Left cardiac atrium (tissue), 4 donors: ENCODE data around the gene SREBF1. TPM values are rescaled to one million over a fixed set of nuclear protein-coding genes. Genes with fewer than 3 reads are reported as not detected.

Experiments used
- ATAC-seq, 2 donors: fragments of 200-7000 bp; cut with Tn5 transposase; one replicate each; pipeline ENCODE4 v1.9.1; 2020; ENCODE audit warnings: mild to moderate bottlenecking in 2 of 2, moderate library complexity in 2 of 2
- DNase-seq: peaks from one replicate; pipeline ENCODE4 v3.0.0-alpha.2; 2020
- intact Hi-C, 2 donors: fragments of 100-400 bp; cut with DNase I; formaldehyde crosslinking; loops; one replicate each; pipeline versions ENCODE4 v1.14.1 to v1.15.1; 2022 to 2023
- total RNA-seq, 2 donors: library from RNA; stranded (reverse); fragmentation: NEBNext Ultra II Directional; extraction: Animal tissue kit (Norgen Biotek cat#: 25700); gene quantifications; one replicate each; pipeline ENCODE4 v1.2.1, GENCODE V29; 2021
- donor health status: DM: no; HTN: yes; CAD: no.
- donor health status: DM: no; HTN: yes; CAD: no; lungs with severe emphysema.
- donor health status: DM: yes; HTN: yes; CAD: no.
- donor health status: Dilated cardiomyopathy.

SREBF1 gene
- total RNA-seq, 2 donors from 2014 or later: 28.7 to 56.9 TPM

DNA sequence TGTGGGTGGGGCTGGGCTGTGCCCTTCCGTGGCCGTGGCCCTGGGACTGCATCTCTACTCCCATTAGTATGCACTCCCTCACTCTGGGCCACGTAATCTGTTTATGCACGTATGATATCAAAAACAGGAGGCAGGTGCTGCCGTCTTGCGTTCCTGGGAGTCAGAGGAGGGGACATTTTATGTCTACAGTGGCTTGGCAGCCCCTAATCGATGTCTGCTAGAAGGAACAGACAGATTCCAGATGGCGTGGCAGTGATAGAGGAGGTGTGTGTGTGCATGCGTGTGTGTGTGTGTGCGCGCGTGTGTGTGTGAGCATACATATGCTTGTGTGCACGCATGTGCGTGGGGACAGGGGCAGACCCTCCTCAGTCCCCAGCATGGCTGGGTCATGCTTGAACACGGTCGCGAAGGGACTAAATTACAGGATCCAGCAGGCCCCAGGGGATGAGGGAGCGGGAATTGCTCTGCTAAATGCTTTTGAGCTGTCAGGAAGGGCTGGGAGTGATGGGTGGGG is 44.7 kb downstream of the SREBF1 start:
- intact Hi-C loops: no loop called here
- DNase-seq: no peak
- peak in 1 of 2 donors; percentile 10 for ATAC-seq

DNA sequence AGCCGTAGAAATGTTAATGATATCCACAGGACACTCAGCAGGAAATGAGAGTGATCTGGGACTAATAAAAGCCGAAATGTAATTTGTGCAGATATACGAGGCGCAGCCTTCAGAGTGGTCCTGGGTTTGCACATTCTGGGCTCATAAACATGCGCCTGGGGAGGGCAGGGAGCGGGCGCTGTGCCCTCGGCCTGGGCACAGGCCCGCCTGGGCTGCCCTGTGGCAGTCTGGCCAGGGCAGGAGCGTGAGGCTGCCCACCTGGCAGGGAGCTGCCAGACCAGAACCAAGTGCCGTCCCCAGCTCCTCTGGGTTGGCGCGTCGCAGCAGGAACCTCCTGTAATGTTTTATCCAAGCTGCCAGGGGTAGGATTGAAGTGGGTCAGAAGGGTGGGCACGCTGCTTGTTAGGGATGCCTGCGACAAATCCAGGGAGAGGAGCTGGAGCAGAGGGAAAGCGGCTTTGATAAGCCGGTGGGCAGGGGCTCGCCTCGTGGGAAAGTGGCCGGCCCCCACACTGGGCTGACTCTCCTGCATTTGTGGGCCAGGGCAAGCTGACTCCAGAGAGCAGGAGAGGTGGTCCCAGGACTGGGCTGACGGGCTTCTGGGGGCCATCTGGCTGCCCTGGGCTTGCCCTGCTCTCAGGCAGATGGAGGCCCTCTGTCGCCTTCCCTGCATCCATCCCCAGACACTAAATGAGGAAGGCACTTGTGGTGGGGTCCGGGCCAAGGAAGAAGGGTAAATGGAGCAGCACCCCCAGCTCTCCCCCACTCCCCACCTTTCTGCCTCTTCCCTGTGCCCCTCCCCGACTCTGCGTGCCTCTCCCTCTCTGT is 45.9 kb downstream of the SREBF1 start:
- DNase-seq: no peak
- intact Hi-C loops: no loop called here

DNA sequence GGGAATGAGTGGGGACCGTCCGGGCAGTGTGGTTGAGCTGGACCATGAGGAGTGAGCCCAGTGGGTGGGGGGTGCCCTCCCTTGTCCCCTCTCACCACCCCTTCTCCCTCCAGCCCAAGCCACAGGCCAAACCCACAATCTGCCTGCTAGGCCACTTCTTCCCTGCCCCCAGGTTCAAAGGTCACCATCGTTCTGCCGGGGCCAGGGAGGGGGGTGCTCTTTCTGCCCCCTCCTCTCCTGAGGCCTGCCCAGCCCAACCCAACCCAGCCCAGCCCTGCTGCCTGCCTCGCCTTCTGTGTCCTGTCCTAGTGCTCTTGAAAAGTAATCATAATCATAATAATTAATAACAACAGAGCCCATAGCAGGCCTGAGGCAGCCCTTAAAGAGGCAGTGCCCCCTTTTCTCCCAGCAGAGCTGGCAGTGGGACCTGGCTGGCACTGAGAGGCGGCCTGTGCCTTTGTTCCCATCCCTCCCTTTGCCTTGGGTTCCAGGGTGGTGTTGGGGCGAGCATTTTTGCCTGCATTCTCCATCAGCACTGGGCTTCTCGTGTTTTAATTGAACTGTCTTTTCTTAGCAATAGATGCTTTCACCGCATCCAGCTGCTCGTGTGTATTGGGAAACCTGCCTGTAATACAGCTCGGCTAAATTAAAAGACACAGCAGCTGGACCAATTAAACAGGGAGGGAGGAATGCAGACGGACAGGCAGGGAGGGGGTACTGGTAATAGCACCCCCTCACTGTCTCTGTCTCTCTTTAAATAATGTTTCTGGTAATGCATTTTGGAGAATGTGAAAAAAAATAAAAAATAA is 46.8 kb downstream of the SREBF1 start:
- intact Hi-C loops: loop anchor here in 1 of 2 donors (10.0 kb wide), 1 partner anchor 105 kb away; the partner anchor contains the start of gene RAI1
- DNase-seq: no peak
- no peak for ATAC-seq

More for the DNA sequence above, 45.9 kb downstream of the SREBF1 start:
- ATAC-seq: no peak

DNA sequence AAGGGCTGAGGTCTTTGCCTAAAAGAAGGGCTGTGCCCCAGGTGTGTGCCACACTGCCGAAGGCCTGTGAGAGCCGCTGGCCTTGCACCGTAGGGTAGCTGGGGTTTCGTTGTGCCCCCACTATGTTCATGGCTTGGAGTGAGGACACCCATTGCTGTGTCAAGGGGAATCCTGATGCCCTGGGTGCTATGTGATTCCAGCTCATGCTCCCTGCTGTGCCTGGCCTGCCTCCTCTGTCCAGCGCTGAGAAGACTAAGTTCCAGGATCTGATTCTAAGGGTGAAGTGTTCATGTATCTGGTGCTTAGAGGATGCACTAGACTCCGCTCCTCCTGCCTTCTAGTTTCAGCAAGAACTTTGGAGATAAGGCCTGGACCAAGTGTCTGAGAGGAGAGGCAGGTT is 47.4 kb downstream of the SREBF1 start:
- DNase-seq (no peak), ATAC-seq (no peak)
- intact Hi-C loops: loop anchor here in 1 of 2 donors (10.0 kb wide), 1 partner anchor 105 kb away; the partner anchor contains the start of gene RAI1

DNA sequence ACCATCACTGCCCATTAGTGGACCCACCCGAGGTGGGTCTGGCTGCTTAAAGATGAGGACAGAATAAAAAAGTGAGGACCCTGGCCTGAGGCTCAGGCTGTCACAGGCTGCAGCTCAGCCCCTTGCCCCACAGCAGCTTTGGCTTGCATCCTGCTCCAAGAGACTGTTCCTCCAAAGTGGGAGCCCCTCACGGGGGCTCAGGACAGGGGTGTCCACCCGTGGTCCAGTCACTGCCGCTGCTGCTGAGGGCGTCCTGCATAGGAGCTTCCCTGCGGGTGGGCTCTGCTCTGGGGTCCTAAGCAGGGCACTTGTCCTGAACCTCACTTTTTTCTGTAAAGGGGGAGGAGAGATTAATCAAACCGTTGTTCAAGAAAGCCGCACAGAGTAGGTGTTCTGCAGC is 47.8 kb downstream of the SREBF1 start:
- ATAC-seq (no peak), DNase-seq (no peak)
- intact Hi-C loops: loop anchor here in 1 of 2 donors (10.0 kb wide), 1 partner anchor 104 kb away; the partner anchor contains the start of gene RAI1

DNA sequence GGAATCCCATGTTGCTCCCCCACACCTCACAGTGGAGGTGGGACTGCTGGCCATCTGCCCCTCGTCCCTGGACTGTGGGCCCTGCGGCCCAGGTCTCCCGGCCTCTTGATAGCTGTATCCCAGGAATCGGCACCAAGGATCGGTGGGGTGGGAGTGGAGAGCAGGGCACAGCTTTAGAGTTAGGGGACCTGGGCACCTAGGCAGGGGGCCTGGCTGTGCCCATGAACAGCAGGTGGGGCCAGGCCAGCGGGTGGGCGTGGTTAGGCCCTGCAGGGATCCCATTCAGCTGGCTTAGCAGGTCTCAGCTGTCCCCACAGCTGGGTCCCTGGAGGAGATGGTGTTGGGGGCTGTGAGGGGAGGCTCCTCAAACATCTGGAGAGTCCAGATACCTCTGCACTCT is 49.2 kb downstream of the SREBF1 start:
- intact Hi-C loops: loop anchor here in 1 of 2 donors (10.0 kb wide), 1 partner anchor 103 kb away; the partner anchor contains the start of gene RAI1
- ATAC-seq: no peak
- no peak for DNase-seq

DNA sequence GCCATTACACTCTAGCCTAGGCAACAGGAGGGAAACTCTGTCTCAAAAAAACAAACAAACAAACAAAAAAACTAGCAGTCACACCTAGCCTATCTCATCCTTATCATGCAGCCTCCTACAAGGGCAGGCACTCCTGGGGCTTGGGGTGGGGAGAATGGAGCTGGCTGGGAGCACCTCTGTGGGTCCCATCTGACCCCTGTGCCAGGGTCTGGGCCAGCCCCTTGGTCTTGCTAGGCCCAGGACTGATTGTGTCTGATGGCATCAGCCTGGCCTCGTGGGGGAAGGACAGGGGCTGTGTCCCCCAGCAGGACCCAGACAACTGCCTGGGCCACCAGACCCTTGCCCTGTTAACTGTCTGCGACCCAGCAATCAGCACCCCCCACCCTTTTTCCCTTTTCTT is 49.8 kb downstream of the SREBF1 start:
- DNase-seq: no peak
- intact Hi-C loops: loop anchor here in 1 of 2 donors (10.0 kb wide), 1 partner anchor 102 kb away; the partner anchor contains the start of gene RAI1
- ATAC-seq: no peak

DNA sequence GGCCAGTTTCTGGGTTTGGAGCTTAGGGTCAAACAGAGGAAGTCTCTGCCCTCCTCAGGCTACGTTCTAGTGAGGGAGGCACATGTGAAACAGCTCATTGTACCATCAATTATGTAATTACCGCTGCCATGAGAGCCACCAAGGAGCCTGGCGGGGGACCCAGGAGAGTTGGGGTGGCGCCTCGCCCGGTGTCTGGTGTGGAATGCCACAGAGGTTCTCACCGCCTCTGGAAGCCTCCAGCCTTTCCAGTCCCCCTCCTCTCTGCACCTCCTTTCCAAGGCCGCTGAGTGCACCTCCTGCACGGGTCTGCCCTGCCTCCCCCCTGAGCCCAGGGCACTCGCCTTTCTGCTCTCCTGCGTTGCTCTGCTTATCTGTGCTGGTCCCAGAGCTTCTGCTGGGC is 51.4 kb downstream of the SREBF1 start:
- no peak for DNase-seq
- intact Hi-C loops: loop anchor here in 1 of 2 donors (10.0 kb wide), 1 partner anchor 101 kb away; the partner anchor contains the start of gene RAI1
- ATAC-seq: no peak

DNA sequence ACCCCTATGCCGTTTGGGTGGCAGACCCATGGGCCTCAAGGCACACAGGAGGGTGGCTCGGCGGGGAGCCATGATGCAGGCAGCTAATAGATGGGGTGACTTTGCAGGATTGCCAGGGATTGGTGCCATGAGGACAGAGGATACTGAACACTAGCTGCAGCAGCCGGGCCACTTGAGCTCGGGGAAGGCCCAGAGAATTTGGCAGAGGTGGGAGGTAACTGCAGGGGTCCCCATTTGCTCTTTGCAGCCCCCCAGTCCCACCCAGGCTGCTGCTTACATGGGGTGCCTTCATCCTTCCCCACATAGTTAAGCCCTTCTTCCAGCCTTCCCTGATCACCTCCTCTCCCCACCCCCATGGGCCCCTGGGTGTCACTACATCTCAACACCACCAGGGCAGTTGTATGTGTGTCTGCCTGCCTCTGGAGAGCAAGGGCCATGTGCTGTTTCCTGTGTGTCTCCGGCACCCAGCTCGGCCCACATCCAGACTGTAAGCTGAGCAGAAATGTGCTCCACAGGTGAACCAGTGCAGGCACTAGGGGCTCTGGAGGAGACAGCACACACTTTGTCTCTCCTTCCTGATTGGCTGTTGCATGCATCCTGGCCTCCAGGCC is 52.0 kb downstream of the SREBF1 start:
- no peak for DNase-seq
- ATAC-seq: no peak
- intact Hi-C loops: loop anchor here in 1 of 2 donors (10.0 kb wide), 1 partner anchor 100 kb away; the partner anchor contains the start of gene RAI1

DNA sequence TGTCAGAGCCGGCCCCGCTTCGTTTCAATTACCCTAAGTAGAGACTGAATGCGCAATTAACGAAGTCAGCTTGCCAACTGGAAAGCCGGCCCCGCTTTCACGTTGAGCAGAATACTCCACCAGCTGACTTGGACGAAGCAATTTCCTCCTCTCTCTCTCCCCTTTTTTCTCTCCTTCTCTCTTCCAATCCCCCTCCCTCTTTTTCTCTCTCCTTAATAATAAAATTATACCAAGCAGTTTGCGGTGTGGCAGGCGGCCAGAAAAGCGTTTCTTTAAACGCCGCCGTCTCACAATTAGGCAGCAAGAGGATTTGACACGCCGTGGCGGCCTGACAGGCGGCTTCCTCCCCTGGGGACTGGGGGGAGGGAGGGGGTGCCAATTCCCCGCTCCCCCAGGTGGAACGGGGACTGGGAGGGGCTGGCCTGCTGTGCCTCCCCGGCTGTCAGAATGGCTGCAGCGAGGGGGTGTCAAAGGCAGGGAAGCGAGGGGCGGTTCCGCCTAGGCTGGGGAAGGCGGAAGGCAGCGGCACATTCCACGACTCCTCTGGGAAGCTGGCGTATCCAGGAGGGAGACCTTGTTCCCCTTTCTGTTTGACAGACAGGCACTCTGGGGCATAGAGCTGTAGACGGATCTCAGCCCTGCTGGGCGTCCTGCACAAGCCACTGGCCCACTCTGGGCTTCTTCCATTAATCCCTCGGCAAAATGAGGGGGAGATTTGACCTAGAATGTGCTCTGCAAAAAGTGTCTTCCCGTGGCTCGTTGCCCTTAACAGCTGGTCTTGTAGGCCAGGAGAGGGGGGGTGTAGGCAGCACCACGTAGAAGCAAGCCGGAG is 52.7 kb downstream of the SREBF1 start:
- intact Hi-C loops: loop anchor here in 1 of 2 donors (10.0 kb wide), 1 partner anchor 99 kb away; the partner anchor contains the start of gene RAI1
- ATAC-seq: peak; percentile 4 to 10
- no peak for DNase-seq

DNA sequence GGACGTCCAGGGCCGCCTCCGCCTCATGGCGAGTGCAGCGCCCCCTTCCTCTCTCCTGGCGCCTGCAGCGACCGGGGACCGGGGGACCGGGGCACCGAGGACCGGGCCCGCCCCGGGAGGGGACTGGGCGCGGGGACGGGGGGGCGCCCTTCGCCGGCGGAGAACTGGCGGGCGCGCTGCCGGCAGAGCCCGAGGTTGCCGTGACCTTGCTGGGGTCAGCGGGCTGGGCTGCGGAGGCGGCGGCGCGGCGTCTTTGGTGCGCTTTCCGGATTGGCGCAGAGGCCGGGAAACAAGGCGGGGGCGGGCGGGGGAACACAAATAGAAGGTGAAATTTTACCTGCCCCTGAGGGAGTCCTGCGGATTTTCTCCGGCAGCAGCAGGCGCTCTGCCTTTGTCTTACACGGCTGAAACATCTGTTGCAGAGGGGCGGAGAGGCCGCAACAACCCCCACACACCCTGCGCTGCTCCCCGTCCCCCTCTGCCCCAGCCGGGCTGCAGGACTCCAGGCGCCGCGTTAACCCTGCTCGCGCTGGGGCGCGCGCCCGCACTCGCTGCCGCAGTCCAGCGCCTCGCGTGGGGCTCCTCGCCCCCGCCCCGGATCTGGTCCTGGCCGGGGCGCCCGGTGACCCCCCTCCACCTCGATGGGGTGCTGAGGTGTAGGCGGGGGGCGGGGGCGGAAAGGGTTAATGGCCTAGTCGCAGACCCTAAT is 53.5 kb downstream of the SREBF1 start:
- DNase-seq (peak; percentile 75), ATAC-seq (peak; percentile 42 to 51)
- intact Hi-C loops: loop anchor here in 1 of 2 donors (10.0 kb wide), 1 partner anchor 98 kb away; the partner anchor contains the start of gene RAI1

DNA sequence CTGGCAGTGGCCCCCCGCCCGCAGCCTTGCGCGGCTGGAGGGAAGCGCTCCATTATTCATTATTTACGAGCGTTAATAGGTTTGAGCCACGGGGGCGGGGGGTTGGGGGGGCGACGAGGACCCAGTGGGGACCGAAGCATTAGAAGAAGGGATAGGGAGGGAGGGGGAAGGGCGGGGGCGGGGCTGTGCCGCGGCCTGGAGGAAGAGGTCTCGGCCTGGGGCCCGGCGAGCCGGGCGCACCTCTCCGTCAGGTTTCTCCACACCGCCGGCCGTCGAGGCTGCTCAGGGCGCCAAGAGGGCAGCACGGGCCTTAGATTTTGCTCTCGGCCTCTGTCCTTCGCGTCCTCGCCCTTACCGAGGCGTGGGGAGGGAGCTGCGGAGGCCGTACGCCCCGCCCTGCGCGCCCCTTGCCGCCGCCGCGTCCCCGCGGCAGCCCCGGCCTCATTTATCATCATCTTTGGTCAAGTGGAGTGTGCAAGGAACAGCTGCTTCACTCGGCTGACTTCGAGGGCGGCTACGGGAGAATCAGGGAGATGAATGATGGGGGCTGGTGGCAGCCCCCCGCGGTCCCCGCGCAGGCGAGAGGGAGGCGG is 54.2 kb downstream of the SREBF1 start:
- ATAC-seq (peak; percentile 3 to 5), DNase-seq (no peak)
- intact Hi-C loops: loop anchor here in 1 of 2 donors (10.0 kb wide), 1 partner anchor 98 kb away; the partner anchor contains the start of gene RAI1

DNA sequence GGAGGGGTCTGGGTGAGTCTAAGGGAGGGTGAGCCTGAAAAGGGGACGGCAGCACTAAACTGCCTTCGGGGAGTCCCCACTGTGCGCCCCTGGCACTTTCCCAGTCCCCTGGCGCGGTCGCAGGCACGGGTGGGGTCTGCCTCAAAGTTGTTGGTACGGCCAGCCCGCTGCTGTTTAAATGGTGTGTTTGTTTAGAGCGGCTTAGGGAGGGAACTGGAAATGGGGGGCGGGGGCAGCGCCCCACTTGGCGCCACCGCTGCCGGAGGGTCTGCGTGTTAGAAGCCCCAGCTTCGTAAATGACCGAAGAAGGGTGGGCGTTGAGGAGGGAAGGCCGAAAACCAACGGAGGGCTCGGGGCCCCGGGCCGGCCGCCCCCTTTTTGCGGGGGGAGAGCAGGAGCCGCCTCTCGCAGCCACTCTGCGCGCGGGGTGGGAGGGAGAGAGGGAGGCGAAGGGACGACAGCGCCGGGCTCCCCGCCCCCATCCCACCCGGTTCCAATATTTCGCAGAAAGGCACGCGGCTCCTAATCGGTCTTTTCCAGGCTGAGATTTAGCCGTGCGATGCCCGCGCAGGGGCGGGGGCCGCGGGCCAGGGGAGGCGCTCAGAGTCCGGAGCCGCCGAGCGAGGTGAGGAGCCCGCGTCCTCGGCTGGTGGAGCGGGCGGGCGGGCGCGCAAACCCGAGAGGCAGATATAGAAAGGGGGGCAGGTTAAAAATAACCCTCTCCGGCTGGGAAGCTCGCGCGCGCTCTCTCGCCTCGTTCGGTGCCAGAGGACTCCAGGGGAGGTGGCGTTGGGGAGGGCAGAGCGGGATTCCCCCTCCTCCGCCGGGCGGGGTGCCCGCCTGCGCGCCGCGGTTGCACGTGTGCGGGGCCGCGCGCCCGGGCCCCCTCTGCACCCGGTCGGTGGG is 54.9 kb downstream of the SREBF1 start:
- DNase-seq (peak; percentile 81), ATAC-seq (peak; percentile 72 to 78)
- intact Hi-C loops: loop anchor here in 1 of 2 donors (10.0 kb wide), 1 partner anchor 97 kb away; the partner anchor contains the start of gene RAI1

DNA sequence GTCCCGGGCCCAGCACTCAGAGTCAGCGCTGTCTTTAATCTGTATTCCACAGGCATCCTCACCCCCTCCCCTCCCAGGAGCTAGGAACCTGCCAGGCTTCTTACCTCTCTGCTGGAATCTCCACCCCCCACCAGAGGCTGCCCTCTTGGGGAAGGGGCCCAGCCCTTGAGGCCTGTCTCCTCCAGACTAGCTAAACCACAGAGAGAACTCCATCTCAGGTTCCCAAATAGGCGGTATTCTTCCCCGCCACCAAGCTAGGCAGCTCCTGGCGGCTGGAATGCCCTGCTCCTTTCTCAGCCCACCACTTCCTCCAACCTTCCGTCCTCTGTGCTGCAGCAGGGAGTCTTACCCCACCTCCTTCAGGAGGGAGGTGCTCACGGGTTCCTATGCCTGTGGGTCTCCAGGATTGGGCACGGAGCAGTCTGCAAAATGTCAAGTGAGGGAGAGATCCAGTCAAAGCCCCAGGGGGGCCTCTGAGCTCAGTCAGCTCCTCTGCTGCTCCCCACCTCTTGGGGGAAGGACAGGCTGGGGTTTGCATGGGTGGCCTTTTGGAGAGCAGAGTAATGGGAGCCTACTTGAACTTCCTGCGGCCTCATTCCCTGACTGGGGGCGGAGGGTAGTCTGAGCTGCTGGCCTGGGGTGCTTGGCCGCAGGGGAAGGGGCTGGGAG is 55.7 kb downstream of the SREBF1 start:
- ATAC-seq (no peak), DNase-seq (no peak)
- intact Hi-C loops: loop anchor here in 1 of 2 donors (10.0 kb wide), 1 partner anchor 96 kb away; the partner anchor contains the start of gene RAI1

DNA sequence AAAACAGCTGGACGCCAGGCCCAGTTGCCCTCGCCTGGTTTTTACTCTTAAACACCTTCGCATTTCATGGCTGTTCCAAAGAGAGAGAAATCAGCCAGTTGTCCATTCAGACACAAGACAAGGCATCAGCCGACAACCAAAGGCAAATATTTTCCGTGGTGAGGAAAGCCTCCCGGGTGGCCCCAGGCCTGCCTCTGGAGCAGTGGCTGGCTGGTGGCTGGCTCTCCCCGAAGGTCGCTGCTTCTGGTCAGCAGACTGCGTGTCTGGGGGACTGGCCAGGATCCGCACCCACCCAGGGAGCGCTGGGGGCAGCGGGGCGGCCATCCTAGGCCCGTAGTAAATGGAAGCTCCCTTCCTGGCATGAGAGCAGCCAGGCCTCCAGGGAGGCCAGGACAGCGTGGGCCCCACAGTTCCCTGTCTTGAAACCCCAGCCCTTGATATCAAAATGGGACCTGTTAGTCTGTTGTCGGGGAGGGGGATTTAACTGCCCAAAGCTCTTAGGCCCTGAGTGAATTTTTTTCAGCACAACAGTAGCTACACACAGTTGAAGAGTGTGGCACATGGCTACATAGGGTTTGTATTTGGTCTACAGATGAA is 57.7 kb downstream of the SREBF1 start:
- intact Hi-C loops: no loop called here
- DNase-seq (peak; percentile 54), ATAC-seq (peak in 1 of 2 donors; percentile 1)
